Stimulated activated CD8-positive, alpha-beta memory T cell treated with anti-CD3 and anti-CD28 coated beads, Interleukin-7, amount 100 ng/mL, for 24 hours (primary cell): ENCODE results near the gene LRBA.

Source experiments
- DNase-seq: peaks from one replicate; pipeline ENCODE4 v3.0.0-alpha.2; 2020; ENCODE audit warnings: low read depth

Gene LRBA

DNA sequence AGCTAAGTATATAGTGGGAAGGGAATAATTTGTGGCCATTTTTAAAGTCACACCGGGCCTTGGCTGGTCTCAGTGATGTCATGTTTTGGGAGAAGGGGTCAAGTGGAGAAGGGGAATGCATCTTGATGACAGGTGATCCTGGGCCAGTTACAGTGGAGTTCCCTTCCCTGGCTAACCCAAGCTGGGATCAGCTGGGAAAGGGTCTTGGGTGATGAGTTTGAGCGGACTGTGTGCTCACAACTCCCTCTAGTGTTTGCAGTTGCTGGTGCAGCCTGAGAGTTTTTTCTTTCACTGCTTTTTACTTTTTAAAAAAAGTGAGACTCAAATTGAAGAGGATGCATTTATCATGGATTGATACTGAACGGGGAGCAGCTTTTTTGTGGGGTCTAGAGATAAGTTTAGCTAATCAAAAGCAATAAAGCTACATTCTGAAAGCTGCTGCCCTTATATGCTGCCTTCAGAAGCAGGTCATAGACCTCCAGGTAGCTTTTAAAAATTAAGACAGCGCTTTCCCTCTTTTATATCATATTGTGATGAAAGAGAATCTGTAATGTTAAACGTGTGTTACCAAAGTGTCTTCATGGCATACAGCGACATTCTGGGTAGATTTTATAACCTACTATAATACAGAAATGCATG is 772.1 kb downstream of the LRBA start:
- DNase-seq: no peak

DNA sequence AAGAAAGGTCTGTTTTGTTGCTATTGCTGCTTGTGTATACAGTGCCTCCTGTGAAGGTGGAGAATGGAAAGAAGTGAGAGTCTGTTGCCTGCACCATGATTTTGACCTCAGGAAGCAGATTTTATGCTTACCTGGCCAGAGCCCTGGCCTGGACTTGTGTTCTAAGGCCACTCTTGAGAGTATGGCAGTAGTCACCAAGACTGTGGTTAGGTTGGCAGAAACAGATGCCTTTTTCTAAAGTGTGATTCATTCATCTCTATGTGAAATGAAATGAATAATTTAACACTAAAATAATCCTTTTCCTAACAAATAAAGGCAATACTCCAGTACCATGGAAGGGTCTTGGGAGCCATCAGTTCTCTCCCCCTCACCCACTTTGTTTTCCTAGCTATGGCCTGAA is 775.1 kb downstream of the LRBA start:
- no peak for DNase-seq

DNA sequence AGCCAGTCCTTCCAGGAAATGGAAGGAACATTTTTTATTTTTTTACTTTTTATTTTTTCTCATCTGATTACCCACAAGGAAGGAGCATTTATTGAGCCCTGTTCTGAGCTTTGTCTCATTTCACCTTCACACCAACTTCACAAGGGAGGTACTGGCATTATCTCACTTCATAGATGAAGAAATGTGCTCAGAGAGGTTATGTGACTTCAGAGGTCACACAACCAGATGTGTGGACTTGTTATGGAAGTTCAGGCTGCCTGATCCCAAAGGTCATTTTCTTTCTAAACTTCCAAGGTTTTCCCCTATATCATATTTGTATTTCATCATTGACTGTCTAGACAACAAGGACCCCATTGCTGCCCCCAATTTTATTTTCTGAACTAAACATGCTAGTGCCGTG is 776.5 kb downstream of the LRBA start:
- no peak for DNase-seq

DNA sequence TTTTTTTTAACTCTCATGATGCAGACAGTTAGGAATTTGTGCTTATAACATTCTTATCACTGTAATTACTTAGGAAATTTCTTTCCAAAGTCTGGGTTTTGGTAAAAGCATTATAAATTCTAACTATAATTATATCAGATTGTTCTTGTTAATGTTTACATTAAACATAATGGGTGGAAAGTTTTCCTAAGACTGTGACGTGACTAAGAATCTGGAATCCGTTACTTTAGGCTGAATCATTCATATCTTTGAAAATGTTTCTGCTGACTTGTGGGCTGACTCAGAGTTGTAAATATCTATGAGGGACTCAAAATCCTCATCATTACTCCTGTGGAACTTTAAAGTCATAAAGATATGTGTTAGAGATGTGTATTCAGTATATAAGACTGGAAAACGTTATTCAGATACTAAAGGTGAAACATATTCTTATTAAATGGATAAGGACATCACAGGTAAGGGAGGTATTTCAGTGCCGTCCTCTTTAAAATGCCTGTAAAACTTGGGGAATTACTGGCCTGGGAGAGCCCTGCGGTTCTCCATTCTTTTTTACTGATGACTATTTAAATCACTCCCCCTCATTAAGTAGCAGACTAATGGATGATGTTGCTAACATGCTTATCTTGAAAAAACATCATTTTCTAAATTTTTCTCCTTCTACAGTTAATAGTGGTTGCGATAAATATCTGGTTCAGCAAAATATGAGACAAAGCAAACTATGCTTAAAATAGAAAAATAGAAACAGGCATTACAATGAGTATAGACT is 777.8 kb downstream of the LRBA start:
- no peak for DNase-seq

DNA sequence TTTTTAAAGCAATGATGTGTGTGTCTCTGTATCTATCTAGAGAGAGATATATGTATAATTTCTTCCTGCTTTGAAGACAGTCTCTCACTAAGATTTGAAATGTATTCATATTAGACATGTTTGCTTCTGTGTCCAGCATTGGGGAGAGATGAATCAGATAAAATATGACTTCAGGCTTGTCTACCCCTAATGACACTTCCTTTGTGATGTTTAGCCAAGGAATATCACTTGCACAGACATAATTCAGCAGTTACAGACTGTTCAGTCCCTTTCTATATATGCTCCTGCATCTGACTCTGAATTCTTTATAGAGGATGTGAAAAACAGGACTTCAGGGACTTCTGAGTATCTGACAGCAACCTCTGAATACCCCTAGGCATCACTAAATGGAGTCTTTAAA is 778.5 kb downstream of the LRBA start:
- DNase-seq: no peak

DNA sequence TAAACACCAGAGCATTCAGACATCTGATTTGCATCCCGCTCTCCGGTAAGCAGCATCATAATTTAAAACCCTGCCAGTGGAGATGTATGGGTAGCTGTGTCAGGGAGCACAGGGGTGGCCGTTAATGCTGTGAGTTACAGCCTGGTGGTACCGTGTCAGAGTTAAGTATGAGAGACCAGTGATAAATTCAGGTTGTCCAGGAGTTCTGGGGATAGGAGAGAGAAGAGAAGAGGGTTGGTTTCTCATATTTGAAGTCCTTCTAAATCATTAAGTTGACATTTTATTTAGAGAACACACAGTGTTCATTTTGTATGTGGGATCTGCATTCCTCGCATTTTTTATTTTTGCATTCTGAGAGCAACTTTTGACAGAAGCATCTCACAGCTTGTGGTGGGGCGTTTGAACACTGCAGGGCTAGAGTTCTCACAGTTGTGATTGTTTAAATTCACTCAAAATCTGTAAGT is 779.2 kb downstream of the LRBA start:
- no peak for DNase-seq

DNA sequence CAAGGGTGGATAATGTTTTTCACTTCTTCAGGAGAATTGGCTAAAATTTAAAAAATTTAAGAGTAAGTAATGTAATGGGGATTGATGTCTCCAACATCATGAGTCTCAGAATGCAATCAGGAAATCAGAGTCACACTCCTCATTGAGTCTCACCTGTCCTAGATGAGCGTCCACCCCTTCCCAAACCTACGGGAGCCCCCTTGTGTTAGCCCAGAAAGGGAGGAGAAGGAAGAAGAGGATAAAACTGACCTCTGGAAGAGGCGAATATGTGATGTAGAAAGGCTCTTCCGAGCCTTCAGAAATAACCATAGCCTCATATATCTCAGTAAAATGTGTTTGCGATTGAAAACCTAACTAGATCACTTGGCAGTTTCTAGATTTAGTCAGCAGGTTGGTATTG is 779.8 kb downstream of the LRBA start:
- no peak for DNase-seq

DNA sequence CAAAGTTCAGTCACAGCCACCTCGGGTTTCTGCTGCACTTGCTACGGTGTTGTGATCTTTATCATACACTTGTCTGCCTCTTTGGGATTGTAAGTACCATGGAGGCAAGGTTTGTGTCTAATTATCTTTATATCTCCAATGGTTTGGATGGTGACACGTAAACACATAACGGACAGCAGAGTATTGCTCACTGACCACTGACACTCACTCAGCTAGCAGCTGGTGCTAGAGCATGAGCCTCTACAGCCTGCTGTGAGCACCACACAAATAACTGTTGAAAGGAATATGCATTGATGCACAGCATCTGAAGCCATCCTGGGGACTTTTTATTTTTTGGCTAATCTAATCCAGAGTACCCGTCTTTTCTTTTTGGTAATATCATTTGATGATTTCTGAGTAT is 780.8 kb downstream of the LRBA start:
- DNase-seq: no peak

DNA sequence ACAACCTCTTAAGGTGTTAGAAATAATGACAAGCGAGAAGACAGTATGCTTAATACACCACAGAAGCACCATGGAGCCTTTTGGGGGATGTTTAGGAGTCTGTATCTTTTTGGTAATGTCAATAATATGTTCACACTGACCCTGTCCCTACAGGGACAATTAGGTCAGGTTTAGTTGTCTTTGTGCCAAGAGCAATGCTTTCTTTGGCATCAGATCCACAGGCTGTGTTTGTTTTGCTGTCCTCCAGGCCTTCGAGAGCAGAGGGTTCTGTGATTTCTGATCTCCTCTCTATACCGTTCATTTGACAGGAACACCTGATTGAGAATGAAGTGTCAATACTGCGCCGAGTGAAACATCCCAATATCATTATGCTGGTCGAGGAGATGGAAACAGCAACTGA is 783.1 kb downstream of the LRBA start:
- no peak for DNase-seq

DNA sequence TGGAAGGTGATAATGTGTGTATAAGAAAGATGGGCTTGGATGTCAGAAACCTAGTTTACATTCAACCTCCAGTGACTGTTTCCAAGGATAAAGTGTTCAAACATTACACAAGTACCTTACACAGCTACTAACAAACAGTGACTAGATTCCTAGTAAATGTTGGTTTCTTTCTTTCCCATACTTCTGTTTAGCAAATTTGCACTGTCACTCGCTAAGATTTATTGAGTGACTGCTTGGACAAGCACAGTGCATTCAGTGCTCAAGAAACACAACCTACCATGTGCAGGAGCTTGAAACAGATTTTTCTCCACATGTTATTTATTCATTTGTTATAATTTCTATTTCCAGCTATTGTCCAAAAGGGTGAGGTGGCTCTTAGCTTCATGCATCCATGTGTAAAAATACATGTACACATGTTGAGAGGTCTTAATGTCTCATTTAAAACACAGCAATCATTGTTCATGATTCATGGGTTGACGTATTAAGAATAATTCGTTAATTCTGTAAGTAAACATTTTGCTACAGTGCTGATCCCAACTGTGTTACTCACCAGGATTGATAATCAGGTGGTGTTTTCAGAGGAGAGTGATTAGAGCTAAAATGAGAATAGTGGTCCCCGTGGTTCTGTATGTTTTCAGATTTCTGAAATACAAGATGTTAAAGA is 783.8 kb downstream of the LRBA start:
- no peak for DNase-seq

DNA sequence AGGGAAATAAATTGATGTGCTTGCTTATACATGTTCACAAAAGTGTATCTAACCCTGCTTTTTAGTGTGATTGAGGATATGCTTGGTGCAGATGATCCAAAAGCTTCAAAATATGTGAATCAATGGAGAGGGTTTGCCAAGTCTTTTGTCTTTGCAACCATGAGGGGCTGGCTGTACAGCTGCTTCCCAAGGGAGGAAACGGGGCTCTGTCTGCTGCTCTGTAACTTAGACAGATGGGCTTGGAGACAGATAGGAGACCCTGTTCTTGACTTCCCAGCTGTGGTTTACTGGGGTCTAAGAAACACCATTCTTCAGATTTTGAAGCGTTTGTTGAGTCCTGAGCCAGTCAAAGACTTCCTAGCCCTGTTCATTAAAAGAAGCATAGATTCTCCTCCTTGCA is 784.5 kb downstream of the LRBA start:
- no peak for DNase-seq

DNA sequence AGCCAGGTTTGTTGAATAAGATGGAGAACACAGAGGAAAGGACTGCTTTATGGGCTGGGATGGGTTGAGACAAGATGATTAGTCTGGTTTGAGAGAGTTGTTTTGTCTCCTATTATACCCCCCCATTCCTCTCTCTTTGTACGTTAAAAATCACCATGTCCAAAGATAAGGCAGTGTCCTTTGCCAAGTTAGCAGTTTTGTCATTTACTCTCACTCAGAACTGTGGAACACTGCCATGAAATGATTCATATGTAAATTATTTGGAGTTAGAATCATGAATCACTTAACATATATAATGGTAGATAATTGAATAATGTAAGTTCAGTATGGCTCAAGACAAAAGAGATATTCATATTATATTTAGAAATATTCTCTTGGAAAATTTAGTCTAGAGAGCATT is 785.6 kb downstream of the LRBA start:
- no peak for DNase-seq

DNA sequence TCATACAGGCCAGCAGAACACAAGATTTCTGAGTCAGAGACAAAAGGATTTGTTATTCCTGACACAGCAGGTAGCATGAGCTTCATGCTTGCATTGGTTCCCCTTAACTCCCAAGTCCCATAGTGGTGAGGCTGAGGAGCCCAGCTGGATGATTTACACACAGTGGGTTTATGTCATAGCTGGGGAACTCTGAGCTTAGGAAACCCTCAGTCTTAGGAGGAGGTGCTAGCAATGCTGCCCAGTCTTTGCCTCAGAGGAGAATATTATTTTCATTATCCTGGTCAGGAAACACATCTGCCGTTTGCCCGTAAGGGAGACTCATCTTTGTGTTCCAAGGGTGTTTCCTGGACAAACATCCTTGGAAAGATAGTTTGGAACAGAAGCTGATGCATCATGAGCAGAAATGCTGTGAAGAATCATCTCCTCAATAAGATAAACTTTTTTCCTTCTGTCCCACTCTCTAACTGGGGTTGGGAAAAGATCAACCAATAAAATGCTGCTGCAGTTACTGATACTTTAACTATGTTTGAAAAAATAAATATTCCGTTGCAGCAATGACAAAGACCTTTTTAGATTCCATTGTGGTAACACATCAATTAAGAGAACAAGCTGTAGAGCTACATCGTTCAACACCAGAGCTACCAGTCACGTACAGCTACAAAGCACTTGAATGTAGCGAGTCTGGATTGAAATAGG is 790.0 kb downstream of the LRBA start:
- DNase-seq: no peak

DNA sequence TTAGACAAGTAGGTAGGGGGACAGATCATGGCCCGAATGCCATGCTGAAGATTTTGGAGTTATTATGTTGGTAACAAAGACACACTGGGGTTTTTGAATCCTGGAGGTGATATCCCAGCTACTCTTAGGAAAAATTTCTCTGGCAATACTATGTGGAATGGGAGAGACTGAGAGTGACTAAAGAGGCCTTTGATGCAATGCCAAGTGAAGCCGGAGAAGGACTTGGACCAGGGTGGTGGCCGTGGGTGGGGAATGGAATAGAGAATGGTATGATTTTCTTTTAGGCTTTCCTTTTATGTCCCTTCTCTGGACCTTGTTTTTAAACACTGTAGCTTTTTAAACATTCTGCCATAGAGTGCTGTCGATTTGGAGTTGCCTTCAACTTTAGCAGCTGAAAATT is 795.2 kb downstream of the LRBA start:
- no peak for DNase-seq

DNA sequence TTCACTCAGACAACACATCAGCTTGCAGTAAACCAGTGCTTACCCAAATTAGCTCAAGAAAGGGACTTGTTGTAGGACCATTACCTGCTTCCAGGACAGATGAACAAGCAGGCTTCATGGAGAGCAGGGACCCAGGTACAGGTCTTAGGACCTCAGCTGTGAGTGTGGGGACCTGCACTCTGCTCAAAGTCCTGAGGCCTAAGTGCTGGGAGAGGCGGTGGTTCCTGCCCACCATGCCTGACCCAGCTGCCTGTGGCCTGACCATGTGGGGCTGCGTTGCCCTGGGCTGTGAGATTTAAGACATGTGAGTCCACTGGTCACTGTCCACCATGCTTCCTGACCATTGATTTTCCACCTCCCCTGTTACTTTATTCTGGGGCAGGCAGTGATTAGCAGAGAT is 796.6 kb downstream of the LRBA start:
- no peak for DNase-seq

DNA sequence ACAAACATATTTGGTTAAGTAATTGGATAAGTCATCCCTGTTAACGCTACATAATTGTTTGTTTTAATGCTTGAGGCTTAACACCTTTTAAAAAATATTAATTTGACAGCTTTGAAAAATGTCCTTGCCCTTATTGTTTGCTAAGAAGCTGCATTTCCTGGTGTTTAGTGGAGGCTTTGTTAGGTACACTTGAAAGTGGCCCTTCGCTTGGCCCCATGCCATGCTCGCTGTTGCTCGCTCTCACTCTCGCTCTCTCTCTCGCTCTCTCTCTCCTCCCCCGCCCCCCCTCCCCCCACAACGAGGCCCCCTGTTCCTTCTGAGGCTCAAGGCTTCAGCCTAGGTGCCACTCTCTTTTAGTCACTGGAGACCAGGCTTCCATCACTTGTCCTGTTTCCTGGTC is 797.3 kb downstream of the LRBA start:
- no peak for DNase-seq

DNA sequence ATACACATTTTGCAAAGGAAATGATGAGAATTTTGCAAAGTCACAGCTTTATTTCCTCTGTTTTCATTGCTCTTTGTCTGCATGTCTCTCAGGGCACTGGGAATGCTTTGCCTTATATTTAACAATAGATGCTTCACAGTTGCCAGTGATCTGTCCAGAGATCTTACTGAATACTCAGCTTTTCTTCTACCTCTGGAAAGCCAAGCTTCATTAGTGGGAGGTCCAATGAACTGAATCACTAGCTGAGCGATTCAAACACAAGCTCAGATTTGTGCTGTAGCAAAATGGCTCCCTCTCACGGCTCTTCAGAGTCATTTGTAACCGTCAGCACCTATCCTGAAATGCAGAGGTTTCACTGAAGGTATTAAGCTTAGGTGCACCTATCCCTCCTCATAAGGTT is 797.9 kb downstream of the LRBA start:
- DNase-seq: no peak

DNA sequence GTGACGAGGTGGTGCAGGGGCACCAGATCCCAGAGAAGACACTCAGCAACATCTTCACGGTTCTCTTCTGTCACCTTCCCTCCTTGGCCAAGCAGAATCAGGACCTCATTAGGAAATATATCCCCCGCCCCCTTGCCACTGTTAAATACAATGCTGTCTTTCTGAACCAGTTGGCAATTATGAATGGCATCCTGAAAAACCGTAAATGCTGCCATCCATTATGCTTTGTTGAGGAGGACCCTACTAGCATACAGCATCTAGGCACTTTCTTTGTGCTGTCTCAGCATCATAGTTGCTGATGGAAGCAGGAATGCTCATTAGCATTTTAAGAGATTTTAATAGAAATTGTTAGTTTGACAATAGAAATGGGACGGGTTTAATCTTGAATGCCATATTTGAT is 798.4 kb downstream of the LRBA start:
- no peak for DNase-seq

DNA sequence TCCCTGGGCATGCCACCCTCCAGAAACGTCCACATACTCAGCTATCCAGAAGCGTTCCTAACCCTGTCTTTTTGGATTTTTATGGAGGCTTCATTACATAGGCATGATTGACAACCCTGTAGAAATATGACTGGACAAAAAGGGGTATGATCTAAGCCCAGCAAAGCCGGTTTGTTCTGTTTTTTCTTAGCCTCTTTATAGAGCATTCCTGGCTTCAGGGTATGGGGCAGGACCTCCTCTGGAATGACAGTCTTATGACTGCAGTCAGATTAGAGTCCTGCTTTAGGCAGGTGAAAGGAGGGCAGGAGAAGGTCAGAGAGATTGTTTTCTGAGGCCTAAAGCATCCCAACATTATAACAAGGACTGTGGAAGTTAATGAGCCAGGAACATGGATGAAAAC is 799.5 kb downstream of the LRBA start:
- DNase-seq: no peak
